ENCODE measurements around the gene TP63. TPM values are rescaled to one million over a fixed set of nuclear protein-coding genes. Genes with fewer than 3 reads are reported as not detected.

TP63 gene
- total RNA-seq, 2 experiments from 2014 or later = 0.58 to 1.1 TPM

DNA sequence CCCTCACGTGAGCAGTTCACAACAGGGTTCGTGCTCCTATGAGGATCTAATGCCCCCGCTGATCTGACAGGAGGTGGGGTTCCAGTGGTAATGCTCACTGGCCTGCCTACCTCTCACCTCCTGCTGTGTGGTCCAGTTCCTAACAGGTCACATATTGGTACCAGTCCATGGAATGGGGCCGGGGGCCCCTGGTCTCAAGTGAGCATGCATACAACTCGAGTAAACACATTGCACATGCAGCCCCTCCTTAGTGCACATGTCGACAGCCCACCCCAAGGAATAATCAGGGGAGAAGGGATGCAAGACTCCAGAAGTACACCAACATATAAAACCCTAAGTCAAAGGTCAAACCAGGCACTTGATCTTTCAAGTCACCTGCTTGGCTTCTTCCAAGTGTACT is 127.0 kb downstream of the TP63 start:
- DNase-seq (no peak), ATAC-seq (no peak)
- Mint-ChIP-seq H3K4me3 (no peak overlapping the region), H3K27ac (no peak overlapping the region), H3K36me3 (no peaks in the 10 kb centered on the region), H3K27me3 (no peaks in the 10 kb centered on the region), H3K9me3 (ENCODE audit: low read depth) (no peaks in the 10 kb centered on the region), H3K4me1 (no peaks in the 10 kb centered on the region)
- CTCF ChIA-PET = no interaction called here

DNA sequence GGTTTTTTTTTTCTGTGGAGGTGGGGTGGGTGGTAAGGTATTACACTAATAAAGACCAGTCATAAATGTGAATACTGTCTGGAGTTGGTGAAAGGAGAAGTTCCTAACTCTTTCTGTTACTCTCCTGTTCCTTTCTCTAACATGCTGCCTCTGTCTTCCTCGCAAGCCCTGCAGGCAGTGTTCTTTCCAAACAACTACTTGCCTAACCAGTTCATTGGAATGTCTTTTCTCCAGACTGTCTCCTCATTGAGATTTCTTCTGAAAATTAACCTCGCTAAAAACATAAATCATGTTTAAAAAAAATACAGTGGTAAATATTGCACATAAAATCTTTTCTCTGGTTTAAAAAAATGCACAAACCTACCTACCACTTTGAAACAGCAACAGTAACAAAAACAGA is 135.2 kb downstream of the TP63 start:
- Mint-ChIP-seq H3K36me3 (no peaks in the 10 kb centered on the region), H3K27me3 (no peaks in the 10 kb centered on the region), H3K4me1 (no peaks in the 10 kb centered on the region), H3K9me3 (ENCODE audit: low read depth) (no peaks in the 10 kb centered on the region), H3K4me3 (no peak overlapping the region), H3K27ac (no peak overlapping the region)
- DNase-seq (no peak), ATAC-seq (no peak)
- CTCF ChIA-PET = no interaction called here

DNA sequence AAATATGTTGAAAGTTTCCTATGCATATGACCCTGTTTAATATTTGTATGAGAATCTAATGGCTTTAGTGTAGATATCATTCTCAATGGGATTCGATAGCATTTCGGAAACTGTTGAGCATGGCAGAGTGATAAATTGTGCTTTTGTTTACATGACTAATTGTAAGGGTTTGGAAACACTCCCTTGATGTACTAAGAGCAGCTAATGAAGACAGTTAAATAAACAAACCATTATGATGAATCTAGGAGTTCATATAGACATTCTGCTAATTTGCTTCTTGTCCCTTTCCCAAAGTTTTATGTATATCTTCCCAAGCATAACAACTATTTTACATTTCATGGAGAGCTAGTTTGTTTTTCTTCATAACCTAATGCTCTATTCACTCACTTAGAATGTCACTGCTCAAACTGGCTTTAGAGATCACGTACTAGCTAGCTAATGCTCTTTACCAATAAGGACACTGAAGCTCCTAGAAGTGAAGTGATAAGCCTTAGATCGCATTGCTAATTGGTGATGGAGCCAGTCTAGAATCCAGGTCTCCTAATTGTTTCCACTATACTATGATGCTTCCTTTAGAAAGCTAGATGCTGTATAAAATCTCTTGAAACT is 140.8 kb downstream of the TP63 start:
- H3K27ac Mint-ChIP-seq = no peak overlapping the region
- no peak for DNase-seq
- no peak overlapping the region for H3K4me3 Mint-ChIP-seq
- H3K27me3 Mint-ChIP-seq = peaks cover 8% of the 10 kb centered on the region
- CTCF ChIA-PET = no interaction called here
- no peaks in the 10 kb centered on the region for H3K36me3 Mint-ChIP-seq
- no peaks in the 10 kb centered on the region for H3K4me1 Mint-ChIP-seq
- no peak for ATAC-seq
- H3K9me3 Mint-ChIP-seq (ENCODE audit: low read depth) = no peaks in the 10 kb centered on the region

DNA sequence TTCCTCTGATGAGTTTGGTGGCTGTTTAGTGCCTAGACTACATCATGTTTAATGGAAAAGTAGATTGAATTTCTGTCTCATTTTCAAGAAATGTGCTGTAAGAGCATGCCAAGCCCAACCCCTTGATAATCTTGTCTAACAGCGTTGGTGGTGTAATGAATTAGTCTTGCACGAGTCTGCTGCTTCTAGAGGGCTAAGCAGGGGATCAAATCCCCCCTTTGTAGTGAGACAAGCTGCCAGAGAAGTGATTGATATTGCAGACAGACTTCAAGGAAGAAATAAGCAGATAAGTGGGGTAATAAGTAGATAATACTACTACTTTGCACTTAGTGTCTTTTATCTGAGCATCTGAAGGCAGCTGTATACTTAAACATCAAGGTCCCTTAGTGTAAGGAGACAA is 141.4 kb downstream of the TP63 start:
- H3K36me3 Mint-ChIP-seq = no peaks in the 10 kb centered on the region
- H3K27me3 Mint-ChIP-seq = peaks cover 8% of the 10 kb centered on the region
- H3K9me3 Mint-ChIP-seq (ENCODE audit: low read depth) = no peaks in the 10 kb centered on the region
- DNase-seq (no peak), ATAC-seq (no peak)
- H3K4me1 Mint-ChIP-seq = no peaks in the 10 kb centered on the region
- H3K4me3 Mint-ChIP-seq = no peak overlapping the region
- CTCF ChIA-PET = no interaction called here
- no peak overlapping the region for H3K27ac Mint-ChIP-seq

DNA sequence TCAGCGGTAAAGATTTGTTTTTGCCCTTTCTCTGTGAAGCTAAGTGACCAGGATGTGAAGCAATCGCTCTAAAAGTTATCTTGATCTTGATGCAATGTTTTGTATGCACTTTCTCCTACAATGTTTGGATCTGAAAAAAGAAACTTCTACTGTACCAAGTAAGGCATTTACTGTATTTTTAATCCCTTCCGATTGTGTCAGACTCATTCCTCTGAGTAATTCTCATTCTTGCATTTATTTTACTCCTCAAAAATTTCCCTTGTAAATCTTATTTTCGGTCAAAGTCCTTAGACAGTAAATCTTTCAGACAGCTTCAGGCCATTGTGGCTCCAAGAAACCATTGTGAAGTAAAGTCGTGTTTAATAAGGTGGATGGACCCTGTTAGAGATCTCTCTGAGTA is 141.9 kb downstream of the TP63 start:
- ATAC-seq (no peak), DNase-seq (no peak)
- Mint-ChIP-seq H3K27me3 (peaks cover 8% of the 10 kb centered on the region), H3K4me3 (no peak overlapping the region), H3K9me3 (ENCODE audit: low read depth) (no peaks in the 10 kb centered on the region), H3K4me1 (no peaks in the 10 kb centered on the region), H3K27ac (no peak overlapping the region), H3K36me3 (no peaks in the 10 kb centered on the region)
- CTCF ChIA-PET = no interaction called here

DNA sequence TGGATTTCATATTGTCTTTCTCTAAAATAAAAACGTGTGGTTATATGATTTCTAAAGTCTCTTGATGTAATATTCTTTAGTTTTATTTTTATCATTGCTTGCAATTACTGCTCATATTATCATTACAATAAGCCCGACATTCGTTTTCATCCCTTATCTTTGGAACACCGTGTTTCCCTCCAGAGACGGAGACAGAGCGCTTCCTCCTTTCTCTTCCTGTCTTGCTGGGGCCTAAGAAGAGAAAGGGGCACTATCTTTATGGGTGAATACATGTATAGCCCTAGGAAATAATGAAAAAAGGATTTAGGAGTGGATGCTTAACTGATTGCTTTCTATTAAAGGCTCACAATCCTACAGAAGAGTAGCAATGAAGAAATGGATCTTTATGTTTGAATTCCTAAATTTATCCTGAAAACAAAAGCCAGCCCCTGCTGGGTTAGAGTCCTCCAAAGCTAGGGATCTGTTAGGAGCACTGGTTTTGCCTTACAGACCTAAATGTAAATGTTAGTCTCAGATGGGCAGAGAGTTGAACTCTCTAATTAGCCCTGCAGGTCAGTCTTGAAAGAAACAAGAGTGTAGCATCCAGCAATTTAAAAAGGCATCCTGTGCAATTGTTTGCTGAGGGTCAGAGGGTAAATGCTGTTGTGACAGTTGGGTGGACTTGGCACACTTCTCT is 145.1 kb downstream of the TP63 start:
- no peaks in the 10 kb centered on the region for H3K9me3 Mint-ChIP-seq (ENCODE audit: low read depth)
- H3K4me3 Mint-ChIP-seq = no peak overlapping the region
- ATAC-seq (no peak), DNase-seq (no peak)
- H3K27me3 Mint-ChIP-seq = peaks cover 8% of the 10 kb centered on the region
- no peaks in the 10 kb centered on the region for H3K36me3 Mint-ChIP-seq
- H3K27ac Mint-ChIP-seq = no peak overlapping the region
- no peaks in the 10 kb centered on the region for H3K4me1 Mint-ChIP-seq
- CTCF ChIA-PET = no interaction called here

DNA sequence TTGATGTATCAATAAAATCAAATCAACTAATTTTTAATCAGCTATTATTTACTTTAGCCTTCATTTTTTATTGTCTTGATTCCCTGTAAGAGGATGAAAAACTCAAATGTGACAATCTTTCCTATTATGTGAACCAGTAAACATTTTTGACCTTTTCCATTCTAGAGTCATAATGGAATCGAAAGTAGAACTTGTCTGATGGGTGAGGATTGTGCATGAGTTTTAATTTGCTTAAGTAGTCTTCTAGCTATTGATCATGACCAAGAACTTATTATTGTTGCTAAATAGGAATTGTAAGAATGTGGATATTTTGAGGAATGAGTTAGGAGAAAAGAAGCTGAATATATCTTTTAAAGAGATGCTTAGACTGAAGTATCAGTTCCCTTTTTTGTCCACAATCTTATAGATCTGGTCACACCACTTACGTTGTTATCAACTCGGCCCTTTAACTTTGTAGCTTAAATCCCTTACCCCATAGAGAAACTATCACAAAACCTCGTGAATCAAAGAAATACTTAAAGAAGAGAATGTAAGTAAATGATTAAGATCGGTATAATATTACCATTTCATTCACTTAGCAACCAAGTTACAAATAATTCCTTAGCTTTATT is 147.3 kb downstream of the TP63 start:
- no peak for ATAC-seq
- Mint-ChIP-seq H3K4me1 (no peaks in the 10 kb centered on the region), H3K27me3 (peaks cover 2% of the 10 kb centered on the region)

DNA sequence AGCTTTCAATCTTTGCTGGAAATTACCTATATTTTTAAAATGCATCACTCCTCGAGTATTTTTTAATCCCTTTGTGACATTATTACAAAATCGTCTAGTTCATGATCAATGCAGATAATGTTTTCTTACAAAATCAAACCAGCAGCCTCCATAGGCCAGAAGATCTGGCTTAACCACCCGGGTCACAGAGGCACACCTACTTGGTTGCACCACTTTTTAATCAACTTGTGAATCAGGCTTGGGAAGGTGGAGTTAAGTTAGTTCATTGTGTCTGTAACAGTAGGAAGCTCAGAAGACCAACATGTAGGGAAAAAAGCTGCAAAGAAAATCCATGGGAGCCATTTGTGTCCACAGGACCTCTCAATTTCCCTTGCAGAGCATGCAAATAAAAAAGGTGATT is 148.0 kb downstream of the TP63 start:
- H3K4me3 Mint-ChIP-seq = no peak overlapping the region
- CTCF ChIA-PET = no interaction called here
- no peak for DNase-seq

More for the DNA sequence above, 147.3 kb downstream of the TP63 start:
- CTCF ChIA-PET = interaction anchor here (0.9 kb wide), 1 partner anchor 9 kb away, joined by 3 read pairs; no protein-coding TSS in a partner anchor
- no peak overlapping the region for H3K4me3 Mint-ChIP-seq
- H3K36me3 Mint-ChIP-seq = no peaks in the 10 kb centered on the region
- no peak for DNase-seq
- H3K9me3 Mint-ChIP-seq (ENCODE audit: low read depth) = no peaks in the 10 kb centered on the region
- H3K27ac Mint-ChIP-seq = no peak overlapping the region

DNA sequence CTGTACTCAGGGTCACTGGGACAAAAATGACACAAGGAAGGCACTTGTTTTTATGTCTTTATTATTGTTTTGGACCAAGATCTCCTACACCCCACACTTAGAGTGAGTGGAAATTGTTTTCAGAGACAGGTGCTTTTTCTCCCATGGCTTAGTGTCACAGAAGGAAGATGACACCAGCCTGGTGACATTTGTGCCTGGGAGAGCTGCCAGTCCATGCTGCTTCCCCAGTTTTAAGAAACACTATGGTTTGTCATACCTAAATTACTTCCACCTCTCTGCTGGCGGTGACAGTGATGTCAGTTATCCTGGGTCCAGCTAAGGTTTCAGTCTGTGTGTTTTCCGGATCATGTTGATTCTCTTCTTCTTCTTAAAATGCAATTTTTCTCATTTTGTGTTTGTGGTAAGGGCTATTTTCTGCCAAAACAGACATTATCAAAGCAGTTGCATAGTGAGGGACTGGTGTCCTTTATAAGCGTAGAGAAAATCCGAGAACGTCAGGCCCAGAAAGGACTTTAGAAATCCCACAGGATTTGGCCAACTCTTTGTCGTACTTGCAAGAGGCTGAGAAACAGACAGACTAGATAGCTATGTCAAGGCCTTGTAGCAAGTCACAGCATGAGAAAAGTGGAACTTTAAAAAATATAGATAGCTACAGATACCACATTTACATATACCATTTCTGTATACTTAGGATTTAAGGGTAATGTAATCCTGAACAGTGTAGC is 149.5 kb downstream of the TP63 start:
- CTCF ChIA-PET = no interaction called here
- Mint-ChIP-seq H3K9me3 (ENCODE audit: low read depth) (no peaks in the 10 kb centered on the region), H3K4me1 (no peaks in the 10 kb centered on the region), H3K27me3 (no peaks in the 10 kb centered on the region), H3K27ac (no peak overlapping the region), H3K4me3 (no peak overlapping the region), H3K36me3 (no peaks in the 10 kb centered on the region)
- ATAC-seq (no peak), DNase-seq (no peak)

More for the DNA sequence above, 148.0 kb downstream of the TP63 start:
- Mint-ChIP-seq H3K27ac (no peak overlapping the region), H3K27me3 (peaks cover 2% of the 10 kb centered on the region), H3K9me3 (ENCODE audit: low read depth) (no peaks in the 10 kb centered on the region), H3K4me1 (no peaks in the 10 kb centered on the region), H3K36me3 (no peaks in the 10 kb centered on the region)
- ATAC-seq = no peak

DNA sequence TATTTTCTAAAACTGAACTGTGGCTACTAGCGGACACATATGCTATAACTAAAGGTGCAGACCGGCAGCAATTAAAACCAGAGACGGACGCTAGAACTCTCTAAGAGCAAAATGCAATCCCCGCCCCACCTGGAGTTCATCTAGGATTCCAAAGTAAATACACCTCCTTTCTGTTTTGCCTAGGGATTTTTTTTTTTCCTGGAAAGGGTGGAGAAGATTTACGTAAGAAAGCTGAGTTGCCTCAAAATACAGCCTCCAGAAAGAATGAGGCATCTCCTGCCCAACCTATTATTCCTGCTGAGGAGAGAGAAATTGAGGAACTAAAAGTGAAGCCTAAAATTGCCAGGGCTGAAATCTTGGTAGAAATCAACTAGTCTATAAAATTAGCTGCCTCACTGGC is 150.2 kb downstream of the TP63 start:
- no peak for ATAC-seq
- Mint-ChIP-seq H3K9me3 (ENCODE audit: low read depth) (no peaks in the 10 kb centered on the region), H3K27me3 (no peaks in the 10 kb centered on the region), H3K36me3 (no peaks in the 10 kb centered on the region), H3K4me1 (no peaks in the 10 kb centered on the region), H3K27ac (no peak overlapping the region), H3K4me3 (no peak overlapping the region)
- CTCF ChIA-PET = no interaction called here
- no peak for DNase-seq

DNA sequence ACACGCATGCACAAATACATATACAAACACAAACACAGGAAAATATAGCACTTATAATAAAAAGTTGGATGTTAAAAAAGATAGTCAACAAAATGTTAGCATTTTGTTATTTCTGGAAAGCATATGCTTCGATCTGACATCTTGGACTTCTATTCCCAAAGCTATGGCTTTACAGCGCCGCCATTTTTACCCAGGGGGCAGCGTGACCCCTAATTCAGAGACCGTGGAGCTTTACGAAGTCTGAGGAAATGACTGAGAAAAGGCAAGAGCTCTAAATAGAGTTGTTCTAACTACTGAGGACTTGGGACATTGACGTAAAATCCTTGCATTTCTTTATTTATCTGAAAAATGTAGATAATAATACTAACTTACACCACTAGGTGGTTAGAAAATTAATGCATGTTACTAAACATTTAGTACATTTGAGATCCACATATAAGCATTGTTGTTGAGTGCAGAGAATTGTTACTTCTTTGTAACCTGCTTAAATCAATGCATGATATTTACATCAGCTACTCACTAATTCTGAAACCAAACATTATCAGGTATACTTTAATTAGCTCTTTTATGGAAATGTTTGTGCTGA is 155.4 kb downstream of the TP63 start:
- CTCF ChIA-PET = interaction anchor here (1.0 kb wide), 1 partner anchor 8 kb away, joined by 3 read pairs; no protein-coding TSS in a partner anchor
- Mint-ChIP-seq H3K4me1 (peaks cover 4% of the 10 kb centered on the region), H3K9me3 (ENCODE audit: low read depth) (no peaks in the 10 kb centered on the region)

DNA sequence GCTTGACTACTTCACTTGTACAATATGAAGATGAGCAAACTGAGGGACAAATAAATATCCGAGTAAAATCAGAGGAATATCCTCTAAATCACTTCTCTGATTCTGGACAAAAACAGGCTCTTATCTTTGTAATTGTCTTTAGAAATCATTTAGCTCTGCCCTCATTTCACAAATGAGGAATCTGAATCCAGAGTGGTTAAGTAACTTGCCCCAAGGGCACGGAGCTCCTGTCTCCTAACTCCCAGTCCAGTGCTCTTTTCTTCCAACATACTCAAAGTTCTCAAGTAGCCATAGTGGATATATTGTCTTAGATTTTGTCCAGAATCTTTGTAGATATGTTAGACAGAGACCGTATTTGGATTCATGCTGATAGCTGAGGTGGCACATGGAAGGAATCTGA is 156.0 kb downstream of the TP63 start:
- no peaks in the 10 kb centered on the region for H3K27me3 Mint-ChIP-seq
- peaks cover 4% of the 10 kb centered on the region for H3K4me1 Mint-ChIP-seq
- H3K27ac Mint-ChIP-seq = no peak overlapping the region
- H3K36me3 Mint-ChIP-seq = no peaks in the 10 kb centered on the region
- CTCF ChIA-PET = interaction anchor here (1.0 kb wide), 1 partner anchor 9 kb away, joined by 3 read pairs; no protein-coding TSS in a partner anchor
- DNase-seq (no peak), ATAC-seq (no peak)
- no peak overlapping the region for H3K4me3 Mint-ChIP-seq
- H3K9me3 Mint-ChIP-seq (ENCODE audit: low read depth) = no peaks in the 10 kb centered on the region

More for the DNA sequence above, 155.4 kb downstream of the TP63 start:
- no peak overlapping the region for H3K27ac Mint-ChIP-seq
- no peak for DNase-seq
- no peaks in the 10 kb centered on the region for H3K27me3 Mint-ChIP-seq
- no peak for ATAC-seq
- no peak overlapping the region for H3K4me3 Mint-ChIP-seq
- H3K36me3 Mint-ChIP-seq = no peaks in the 10 kb centered on the region

DNA sequence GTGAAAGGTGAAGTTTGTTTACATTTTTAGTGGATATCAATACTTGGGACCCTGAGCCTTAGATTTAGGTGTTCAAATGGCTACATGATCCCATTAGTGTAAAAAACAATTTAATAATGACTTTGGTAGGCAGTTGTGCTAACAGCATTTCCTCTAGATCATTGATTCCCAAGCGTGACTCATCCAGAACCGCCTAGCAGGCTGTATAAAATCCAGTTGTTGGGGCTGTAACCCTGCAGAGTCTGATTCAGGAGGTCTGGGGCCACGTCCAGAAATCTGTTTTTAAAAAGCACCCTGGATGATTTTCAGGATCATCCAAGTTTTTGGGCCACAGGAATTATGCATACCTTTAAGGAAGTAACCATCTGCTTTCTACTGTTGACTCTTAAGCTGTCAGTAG is 156.4 kb downstream of the TP63 start:
- Mint-ChIP-seq H3K9me3 (ENCODE audit: low read depth) (no peaks in the 10 kb centered on the region), H3K36me3 (no peaks in the 10 kb centered on the region), H3K27ac (no peak overlapping the region), H3K4me3 (no peak overlapping the region), H3K4me1 (peaks cover 4% of the 10 kb centered on the region), H3K27me3 (no peaks in the 10 kb centered on the region)
- CTCF ChIA-PET = interaction anchor here (1.0 kb wide), 1 partner anchor 9 kb away, joined by 3 read pairs; no protein-coding TSS in a partner anchor
- ATAC-seq (no peak), DNase-seq (no peak)
